A549 (cell line): ENCODE data around the gene UCN. TPM values are rescaled to one million over a fixed set of nuclear protein-coding genes. Genes with fewer than 3 reads are reported as not detected.

Source experiments
- ATAC-seq, 2 experiments: fragments of 200-7000 bp in 1 of 2; fragments of >200 bp in 1 of 2; cut with Nextera tagmentation in 1 of 2; cut with Tn5 transposase in 1 of 2; 3 replicates each; pipeline versions ENCODE4 v1.8.0 to v1.9.1; 2018 to 2020; ENCODE audit warnings: mild to moderate bottlenecking in 1 of 2, moderate library complexity in 1 of 2
- CTCF ChIA-PET: fragments of 300-600 bp; sonication (Branson Sonifier 250); formaldehyde crosslinking; extraction: SDS; loops from one replicate; lab custom pipeline; 2021; ENCODE audit warnings: antibody characterized with exemption, inconsistent platforms; lab: Yijun Ruan, JAX
- POLR2A ChIA-PET: fragments of 350-600 bp; formaldehyde crosslinking; extraction: SDS; loops from one replicate; lab custom pipeline; 2021; ENCODE audit warnings: antibody characterized with exemption, inconsistent platforms; lab: Yijun Ruan, JAX
- DNase-seq, 2 experiments: peaks; one replicate each; pipeline versions ENCODE4 v3.0.0 to v3.0.0-alpha.2; 2011 to 2016; ENCODE audit warnings: low read depth in 1 of 2, low spot score in 1 of 2
- FAIRE-seq: peaks from 2 replicates; lab custom pipeline; 2011; peaks lifted over from hg19 to GRCh38; lab: Jason Lieb, UNC
- H3K27ac ChIP-seq, 2 experiments: fragments of >200 bp; sonication (Bioruptor Twin); formaldehyde crosslinking; 3 replicates each; pipeline ENCODE4 v1.5.1; 2016 to 2017
- H3K4me1 ChIP-seq: fragments of >200 bp; sonication (Bioruptor Twin); formaldehyde crosslinking; 3 replicates; pipeline ENCODE4 v1.6.1; 2016
- H3K4me2 ChIP-seq: fragments of >200 bp; sonication (Bioruptor Twin); formaldehyde crosslinking; 3 replicates; pipeline ENCODE4 v1.6.1; 2016
- H3K4me3 ChIP-seq: fragments of >200 bp; sonication (Bioruptor Twin); formaldehyde crosslinking; 3 replicates; pipeline ENCODE4 v1.5.1; 2016
- H3K9me3 ChIP-seq: fragments of >200 bp; sonication (Bioruptor Twin); formaldehyde crosslinking; 3 replicates; pipeline ENCODE4 v1.6.1; 2016
- CEBPB ChIP-seq, 2 experiments: fragments of >200 bp in 1 of 2; sonication (Bioruptor Twin) in 1 of 2; formaldehyde crosslinking in 1 of 2; IDR thresholded peaks; 2 replicates each; pipeline ENCODE4 v1.6.1; 2012 to 2016
- CHD2 ChIP-seq: fragments of 150-350 bp; IDR thresholded peaks from 2 replicates; pipeline ENCODE4 v1.6.1; 2014; ENCODE audit warnings: low read length; ENCODE audit not compliant: partially characterized antibody
- EP300 ChIP-seq, 2 experiments: fragments of >200 bp; sonication (Bioruptor Twin); formaldehyde crosslinking; IDR thresholded peaks; 2 replicates in 1 of 2; 3 replicates in 1 of 2; pipeline ENCODE4 v1.6.1; 2016 to 2017
- FOSB ChIP-seq: fragments of 250-450 bp; sonication (Bioruptor Pico); IDR thresholded peaks from 2 replicates; pipeline ENCODE4 v1.5.0; 2020; ENCODE audit warnings: mild to moderate bottlenecking, moderate library complexity
- GATA3 ChIP-seq: IDR thresholded peaks from 2 replicates; pipeline ENCODE4 v1.6.1; 2012; ENCODE audit warnings: borderline replicate concordance
- JUNB ChIP-seq: fragments of >200 bp; sonication (Bioruptor Twin); formaldehyde crosslinking; IDR thresholded peaks from 2 replicates; pipeline ENCODE4 v1.6.1; 2016
- NFE2L2 ChIP-seq: fragments of 150-350 bp; conservative IDR thresholded peaks from 2 replicates; pipeline ENCODE4 v1.6.1; 2014; ENCODE audit warnings: low read length
- NPAS2 ChIP-seq: fragments of 250-450 bp; sonication (Bioruptor Pico); IDR thresholded peaks from 2 replicates; pipeline ENCODE4 v1.8.0; 2022; ENCODE audit warnings: mild to moderate bottlenecking, moderate library complexity, borderline replicate concordance
- RAD21 ChIP-seq, 2 experiments: fragments of >200 bp in 1 of 2; sonication (Bioruptor Twin) in 1 of 2; formaldehyde crosslinking in 1 of 2; IDR thresholded peaks in 1 of 2; conservative IDR thresholded peaks in 1 of 2; 2 replicates in 1 of 2; 3 replicates in 1 of 2; pipeline ENCODE4 v1.6.1; 2012 to 2018; ENCODE audit warnings: inconsistent platforms in 1 of 2
- TFCP2L1 ChIP-seq: fragments of 250-450 bp; sonication (Bioruptor Pico); IDR thresholded peaks from 2 replicates; pipeline ENCODE4 v1.5.0; 2021; ENCODE audit warnings: mild to moderate bottlenecking
- ZC3H11A ChIP-seq: fragments of 450-650 bp; IDR thresholded peaks from 2 replicates; pipeline ENCODE4 v1.6.1; 2014; ENCODE audit warnings: antibody characterized with exemption, mild to moderate bottlenecking
- ZSCAN20 ChIP-seq: fragments of 250-450 bp; sonication (Bioruptor Pico); IDR thresholded peaks from 2 replicates; pipeline ENCODE4 v1.8.0; 2022; ENCODE audit warnings: mild to moderate bottlenecking, moderate library complexity
- WGBS: methylation state at CpG from one replicate; pipeline ENCODE4 v1.1.6; 2017; ENCODE audit errors: missing lambda C conversion rate; 5-methylcytosine and 5-hydroxymethylcytosine counted together
- polyA plus RNA-seq, 4 experiments: library from polyadenylated mRNA; depleted of rRNA in 3 of 4; stranded (reverse); fragments of >200 nt; fragmentation: RNase III in 1 of 4; extraction: RNeasy Plus Mini Kit Qiagen cat#74134 plus additional on column Dnase treatment in 1 of 4; gene quantifications; 2 replicates in 3 of 4; 3 replicates in 1 of 4; pipeline ENCODE4 v1.2.3, GENCODE V29; 2011 to 2017
- TF ChIP-seq, protein P1 (sequence below): fragments of >200 bp; sonication (Bioruptor Twin); formaldehyde crosslinking; IDR thresholded peaks from 2 replicates; pipeline ENCODE4 v1.6.1; 2016
- TF ChIP-seq, protein P2 (sequence below): fragments of 250-450 bp; sonication (Bioruptor Pico); IDR thresholded peaks from 2 replicates; pipeline ENCODE4 v1.5.0; 2020; ENCODE audit warnings: low read depth, mild to moderate bottlenecking, moderate library complexity
- TF ChIP-seq, protein P3 (sequence below): fragments of >200 bp; sonication (Bioruptor Twin); formaldehyde crosslinking; IDR thresholded peaks from 3 replicates; pipeline ENCODE4 v1.6.1; 2016
- TF ChIP-seq, protein P4 (sequence below): fragments of 200-600 bp; sonication (generic); IDR thresholded peaks from 2 replicates; pipeline ENCODE4 v1.6.1; 2016; ENCODE audit warnings: antibody characterized with exemption, mild to moderate bottlenecking, moderate library complexity

Gene UCN
- polyA plus RNA-seq, 2 of the 4 experiments (the other 2 are of a cell fraction) = 0.76 to 1.0 TPM

DNA sequence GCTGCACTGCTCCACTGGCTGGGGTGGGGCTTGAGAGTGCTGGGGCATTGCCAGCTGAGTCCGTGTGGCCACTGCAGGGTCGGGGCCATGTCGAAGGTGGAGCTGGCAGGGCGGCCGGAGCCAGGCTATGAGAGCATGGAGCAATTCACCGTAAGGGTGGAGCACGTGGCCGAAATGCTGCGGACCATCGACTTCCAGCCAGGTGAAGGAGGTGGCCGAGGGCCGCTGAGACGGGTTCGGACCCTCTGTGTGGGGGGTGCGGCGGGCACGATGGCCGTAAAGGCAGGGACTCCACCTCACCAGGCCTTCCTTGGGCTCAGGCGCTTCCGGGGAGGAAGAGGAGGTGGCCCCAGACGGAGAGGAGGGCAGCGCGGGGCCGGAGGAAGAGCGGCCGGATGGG lies 2.1 kb downstream of the UCN start:
- H3K4me2 ChIP-seq = no peak overlapping the region
- WGBS = 81% methylated on average over 26 of the region's 26 CpGs
- H3K9me3 ChIP-seq = no peaks in the 10 kb centered on the region
- H3K4me1 ChIP-seq = 0 out of 3 replicates have a peak, but pooled peaks cover 3% of the 10 kb centered on the region
- H3K4me3 ChIP-seq = no peak overlapping the region
- ATAC-seq = no peak
- TF ChIP-seq ZC3H11A (no peak), FOSB (CRISPR knock-in tag) (no peak), NFE2L2 (no peak), RAD21 (conservative IDR thresholded peaks at IDR 0.05 in 1 of 2, IDR thresholded peaks at IDR 0.05 in 1 of 2) (no peak), GATA3 (no peak), NPAS2 (CRISPR knock-in tag) (no peak)
- TF ChIP-seq, protein P1, sequence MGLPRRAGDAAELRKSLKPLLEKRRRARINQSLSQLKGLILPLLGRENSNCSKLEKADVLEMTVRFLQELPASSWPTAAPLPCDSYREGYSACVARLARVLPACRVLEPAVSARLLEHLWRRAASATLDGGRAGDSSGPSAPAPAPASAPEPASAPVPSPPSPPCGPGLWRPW = no peak
- TF ChIP-seq, protein P2, sequence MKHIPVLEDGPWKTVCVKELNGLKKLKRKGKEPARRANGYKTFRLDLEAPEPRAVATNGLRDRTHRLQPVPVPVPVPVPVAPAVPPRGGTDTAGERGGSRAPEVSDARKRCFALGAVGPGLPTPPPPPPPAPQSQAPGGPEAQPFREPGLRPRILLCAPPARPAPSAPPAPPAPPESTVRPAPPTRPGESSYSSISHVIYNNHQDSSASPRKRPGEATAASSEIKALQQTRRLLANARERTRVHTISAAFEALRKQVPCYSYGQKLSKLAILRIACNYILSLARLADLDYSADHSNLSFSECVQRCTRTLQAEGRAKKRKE (CRISPR knock-in tag) = no peak
- TF ChIP-seq, protein P3, sequence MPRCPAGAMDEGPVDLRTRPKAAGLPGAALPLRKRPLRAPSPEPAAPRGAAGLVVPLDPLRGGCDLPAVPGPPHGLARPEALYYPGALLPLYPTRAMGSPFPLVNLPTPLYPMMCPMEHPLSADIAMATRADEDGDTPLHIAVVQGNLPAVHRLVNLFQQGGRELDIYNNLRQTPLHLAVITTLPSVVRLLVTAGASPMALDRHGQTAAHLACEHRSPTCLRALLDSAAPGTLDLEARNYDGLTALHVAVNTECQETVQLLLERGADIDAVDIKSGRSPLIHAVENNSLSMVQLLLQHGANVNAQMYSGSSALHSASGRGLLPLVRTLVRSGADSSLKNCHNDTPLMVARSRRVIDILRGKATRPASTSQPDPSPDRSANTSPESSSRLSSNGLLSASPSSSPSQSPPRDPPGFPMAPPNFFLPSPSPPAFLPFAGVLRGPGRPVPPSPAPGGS = no peak
- TF ChIP-seq, all 56 proteins: peak for 0
- no peak for FAIRE-seq
- H3K27ac ChIP-seq = no peak overlapping the region
- DNase-seq = no peak
- ChIA-PET CTCF (interaction anchor here (0.6 to 20.5 kb wide), 6 partner anchors 11 to 208 kb away, joined by 3 to 394 read pairs (median 140); partner anchors contain the start of genes DNAJC5G, MPV17 and TRIM54), POLR2A (no interaction called here)

DNA sequence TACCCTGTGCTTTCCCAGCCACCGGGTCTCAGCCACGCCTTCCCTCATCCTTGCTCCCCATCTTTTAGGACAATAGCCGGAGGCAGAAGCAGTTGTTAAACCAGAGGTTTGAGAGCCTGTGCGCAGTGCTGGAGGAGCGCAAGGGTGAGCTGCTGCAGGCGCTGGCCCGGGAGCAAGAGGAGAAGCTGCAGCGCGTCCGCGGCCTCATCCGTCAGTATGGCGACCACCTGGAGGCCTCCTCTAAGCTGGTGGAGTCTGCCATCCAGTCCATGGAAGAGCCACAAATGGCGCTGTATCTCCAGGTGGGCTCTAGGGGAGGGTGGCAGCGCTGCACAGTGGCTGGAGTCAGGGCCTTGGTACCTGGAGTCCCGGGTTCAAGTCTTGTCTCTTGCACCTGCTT lies 2.7 kb downstream of the UCN start:
- Histone ChIP-seq H3K27ac (no peak overlapping the region), H3K4me1 (0 out of 3 replicates have a peak, but pooled peaks cover 3% of the 10 kb centered on the region), H3K9me3 (no peaks in the 10 kb centered on the region), H3K4me2 (no peak overlapping the region), H3K4me3 (no peak overlapping the region)
- CTCF ChIA-PET = interaction anchor here (0.6 to 20.5 kb wide), 9 partner anchors 12 to 218 kb away, joined by 3 to 394 read pairs (median 29); partner anchors contain the start of genes DNAJC5G, KHK, MPV17 and TRIM54
- POLR2A ChIA-PET = interaction anchor here (0.5 kb wide), 1 partner anchor 10 kb away, joined by 5 read pairs; no protein-coding TSS in a partner anchor
- WGBS = 90% methylated on average over 16 of the region's 16 CpGs
- FAIRE-seq (no peak), ATAC-seq (0 out of 6 replicates have a peak, but pooled peaks of 1 of the 2 experiments have one; percentile 9), DNase-seq (no peak)
- no peak for TF ChIP-seq CHD2
- no peak for TF ChIP-seq EP300 (IDR thresholded peaks at IDR 0.05)
- TF ChIP-seq GATA3 = no peak
- TF ChIP-seq CEBPB (IDR thresholded peaks at IDR 0.05) = no peak
- no peak for TF ChIP-seq TFCP2L1 (CRISPR knock-in tag)
- TF ChIP-seq, protein P4, sequence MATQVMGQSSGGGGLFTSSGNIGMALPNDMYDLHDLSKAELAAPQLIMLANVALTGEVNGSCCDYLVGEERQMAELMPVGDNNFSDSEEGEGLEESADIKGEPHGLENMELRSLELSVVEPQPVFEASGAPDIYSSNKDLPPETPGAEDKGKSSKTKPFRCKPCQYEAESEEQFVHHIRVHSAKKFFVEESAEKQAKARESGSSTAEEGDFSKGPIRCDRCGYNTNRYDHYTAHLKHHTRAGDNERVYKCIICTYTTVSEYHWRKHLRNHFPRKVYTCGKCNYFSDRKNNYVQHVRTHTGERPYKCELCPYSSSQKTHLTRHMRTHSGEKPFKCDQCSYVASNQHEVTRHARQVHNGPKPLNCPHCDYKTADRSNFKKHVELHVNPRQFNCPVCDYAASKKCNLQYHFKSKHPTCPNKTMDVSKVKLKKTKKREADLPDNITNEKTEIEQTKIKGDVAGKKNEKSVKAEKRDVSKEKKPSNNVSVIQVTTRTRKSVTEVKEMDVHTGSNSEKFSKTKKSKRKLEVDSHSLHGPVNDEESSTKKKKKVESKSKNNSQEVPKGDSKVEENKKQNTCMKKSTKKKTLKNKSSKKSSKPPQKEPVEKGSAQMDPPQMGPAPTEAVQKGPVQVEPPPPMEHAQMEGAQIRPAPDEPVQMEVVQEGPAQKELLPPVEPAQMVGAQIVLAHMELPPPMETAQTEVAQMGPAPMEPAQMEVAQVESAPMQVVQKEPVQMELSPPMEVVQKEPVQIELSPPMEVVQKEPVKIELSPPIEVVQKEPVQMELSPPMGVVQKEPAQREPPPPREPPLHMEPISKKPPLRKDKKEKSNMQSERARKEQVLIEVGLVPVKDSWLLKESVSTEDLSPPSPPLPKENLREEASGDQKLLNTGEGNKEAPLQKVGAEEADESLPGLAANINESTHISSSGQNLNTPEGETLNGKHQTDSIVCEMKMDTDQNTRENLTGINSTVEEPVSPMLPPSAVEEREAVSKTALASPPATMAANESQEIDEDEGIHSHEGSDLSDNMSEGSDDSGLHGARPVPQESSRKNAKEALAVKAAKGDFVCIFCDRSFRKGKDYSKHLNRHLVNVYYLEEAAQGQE = no peak
- no peak for TF ChIP-seq ZSCAN20 (CRISPR knock-in tag)
- no peak for TF ChIP-seq JUNB
- no peak for TF ChIP-seq ZC3H11A
